Activated B cell treated with CpG ODN at 0.5 μM for 24 hours (primary cell): ENCODE data around the gene NOXO1. TPM values are rescaled to one million over a fixed set of nuclear protein-coding genes. Genes with fewer than 3 reads are reported as not detected.
A peak's percentile ranks its signal among the peaks of the same experiment; 100 is the strongest.

Source experiments
- ATAC-seq: fragments of 200-7000 bp; cut with Tn5 transposase; one replicate; pipeline ENCODE4 v1.10.0; 2021; ENCODE audit warnings: low read depth, mild to moderate bottlenecking, moderate library complexity
- CTCF ChIA-PET: fragments of 350-600 bp; sonication (Branson Sonifier 250); formaldehyde crosslinking; loops from one replicate; lab custom pipeline; 2021; ENCODE audit warnings: antibody characterized with exemption; lab: Charles Lee
- POLR2A ChIA-PET: fragments of 350-600 bp; sonication (Branson Sonifier 250); formaldehyde crosslinking; loops from one replicate; lab custom pipeline; 2021; ENCODE audit warnings: antibody characterized with exemption; lab: Charles Lee
- DNase-seq: peaks from one replicate; pipeline ENCODE4 v3.0.0; 2022
- H3K27ac Mint-ChIP-seq: one replicate; pipeline ENCODE4 v1.8.0; 2020; ENCODE audit warnings: mixed read lengths
- H3K27me3 Mint-ChIP-seq: one replicate; pipeline ENCODE4 v1.8.0; 2021; ENCODE audit warnings: mixed read lengths
- H3K36me3 Mint-ChIP-seq: one replicate; pipeline ENCODE4 v1.8.0; 2021; ENCODE audit warnings: low read depth, mixed read lengths
- H3K4me1 Mint-ChIP-seq: one replicate; pipeline ENCODE4 v1.8.0; 2021; ENCODE audit warnings: mixed read lengths
- H3K4me3 Mint-ChIP-seq: one replicate; pipeline ENCODE4 v1.8.0; 2020; ENCODE audit warnings: mild to moderate bottlenecking, mixed read lengths
- H3K9me3 Mint-ChIP-seq: one replicate; pipeline ENCODE4 v1.8.0; 2020; ENCODE audit warnings: mixed read lengths
- CTCF ChIP-seq: fragments of 200-600 bp; IDR thresholded peaks from one replicate; pipeline ENCODE4 v1.8.0; 2022; ENCODE audit warnings: antibody characterized with exemption, mild to moderate bottlenecking
- intact Hi-C: fragments of 100-400 bp; cut with micrococcal nuclease; formaldehyde crosslinking; loops from one replicate; pipeline ENCODE4 v1.15.1; 2024
- total RNA-seq: library from RNA; stranded (reverse); gene quantifications from 2 replicates; pipeline ENCODE4 v1.2.3, GENCODE V29; 2022

The NOXO1 gene
- total RNA-seq, 1 donor from 2014 or later, result 0.73 TPM

- POLR2A ChIA-PET, result interaction anchor here (0.6 to 1.6 kb wide), 4 partner anchors 20 to 128 kb away, joined by 3 to 12 read pairs (median 4); partner anchors contain the start of genes NTHL1, RPS2, TRAF7 and TSC2
- CTCF ChIA-PET, result interaction anchor here (0.6 to 1.8 kb wide), 2 partner anchors 84 to 113 kb away, joined by 4 to 7 read pairs; no protein-coding TSS in a partner anchor
- DNase-seq, result no peak
Observed at GRCh38 chr16:2027024-2028010, 46.0 kb upstream of the NOXO1 start.

GRCh38 chr16:2026461-2027023, 45.3 kb upstream of the NOXO1 start, which contains the start of gene NHERF2:
NHERF2 (plus strand) TSS chr16:2026902; CDS start chr16:2027006, 104 bp downstream.
- TF ChIP-seq CTCF, result no peak
- intact Hi-C loops, result no loop called here
- DNase-seq (peak; percentile 37), ATAC-seq (no peak)
- Mint-ChIP-seq H3K36me3 (no peaks in the 10 kb centered on the region), H3K27ac (no peak within 1 kb of the TSS), H3K9me3 (no peaks in the 10 kb centered on the region), H3K27me3 (peaks cover 16% of the 10 kb centered on the region), H3K4me3 (peak within 1 kb of the TSS; percentile 69), H3K4me1 (peaks cover 19% of the 10 kb centered on the region)
- ChIA-PET POLR2A (interaction anchor here (1.0 to 1.6 kb wide), 2 partner anchors 21 to 129 kb away, joined by 4 to 12 read pairs; partner anchors contain the start of genes NTHL1, TRAF7 and TSC2), CTCF (interaction anchor here (0.6 to 1.8 kb wide), 2 partner anchors 83 to 114 kb away, joined by 4 to 7 read pairs; no protein-coding TSS in a partner anchor)

More at GRCh38 chr16:2027024-2028010, 46.0 kb upstream of the NOXO1 start:
- intact Hi-C loops, result no loop called here
- no peaks in the 10 kb centered on the region for H3K36me3 Mint-ChIP-seq
- no peak overlapping the region for H3K27ac Mint-ChIP-seq
- H3K4me3 Mint-ChIP-seq, result peak overlapping the region; percentile 69
- no peaks in the 10 kb centered on the region for H3K9me3 Mint-ChIP-seq
- peaks cover 13% of the 10 kb centered on the region for H3K27me3 Mint-ChIP-seq
- H3K4me1 Mint-ChIP-seq, result peaks cover 20% of the 10 kb centered on the region
- no peak for TF ChIP-seq CTCF
- ATAC-seq, result no peak

GRCh38 chr16:2025878-2026460, 44.7 kb upstream of the NOXO1 start:
- CTCF ChIA-PET, result interaction anchor here (0.6 to 1.7 kb wide), 2 partner anchors 82 to 115 kb away, joined by 4 to 6 read pairs; no protein-coding TSS in a partner anchor
- H3K27me3 Mint-ChIP-seq, result peaks cover 17% of the 10 kb centered on the region
- peaks cover 19% of the 10 kb centered on the region for H3K4me1 Mint-ChIP-seq
- no peaks in the 10 kb centered on the region for H3K36me3 Mint-ChIP-seq
- ATAC-seq (no peak), DNase-seq (no peak)
- POLR2A ChIA-PET, result no interaction called here
- H3K4me3 Mint-ChIP-seq, result peak overlapping the region; percentile 61
- TF ChIP-seq CTCF, result no peak
- no peaks in the 10 kb centered on the region for H3K9me3 Mint-ChIP-seq
- no peak overlapping the region for H3K27ac Mint-ChIP-seq
- intact Hi-C loops, result no loop called here

- peaks cover 22% of the 10 kb centered on the region for H3K4me1 Mint-ChIP-seq
- TF ChIP-seq CTCF, result no peak
- H3K9me3 Mint-ChIP-seq, result no peaks in the 10 kb centered on the region
- intact Hi-C loops, result no loop called here
- POLR2A ChIA-PET, result interaction anchor here (2.1 kb wide), 1 partner anchor 130 kb away, joined by 13 read pairs; the partner anchor contains the start of gene TRAF7
- CTCF ChIA-PET, result interaction anchor here (1.7 kb wide), 1 partner anchor 115 kb away, joined by 6 read pairs; no protein-coding TSS in a partner anchor
- no peak for ATAC-seq
- DNase-seq, result no peak
- peaks cover 21% of the 10 kb centered on the region for H3K27me3 Mint-ChIP-seq
- H3K27ac Mint-ChIP-seq, result no peak overlapping the region
- H3K4me3 Mint-ChIP-seq, result no peak overlapping the region
- H3K36me3 Mint-ChIP-seq, result no peaks in the 10 kb centered on the region
Observed at GRCh38 chr16:2025251-2025650, 44.0 kb upstream of the NOXO1 start.
